ENCODE measurements around the gene ADPRM.
A peak's percentile ranks its signal among the peaks of the same experiment; 100 is the strongest.

Gene ADPRM

DNA sequence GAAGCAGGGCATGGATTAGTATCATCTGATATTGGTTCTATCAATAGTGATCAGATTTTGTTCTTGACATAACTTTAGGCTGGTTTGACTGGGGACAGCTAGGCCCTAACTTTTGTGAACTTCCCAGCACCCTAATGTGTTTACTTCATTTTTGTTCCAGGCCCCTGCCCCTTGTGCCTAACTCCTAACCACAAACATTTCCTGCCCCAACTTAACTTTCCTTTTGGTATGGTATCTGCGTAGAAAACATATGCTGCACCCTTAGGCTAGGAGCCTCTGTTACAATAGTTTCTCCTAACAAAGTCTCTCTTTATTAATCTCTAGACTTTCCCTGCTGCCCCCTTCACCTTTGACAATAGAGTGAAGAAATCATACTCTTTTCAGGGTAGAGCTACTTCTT is 2.5 kb downstream of the ADPRM start:
- H3K27me3 ChIP-seq (ENCODE audit: insufficient read depth, low read length, poor library complexity), result no peaks in the 10 kb centered on the region
- H3K4me2 ChIP-seq (ENCODE audit: insufficient read depth, low read length), result peak overlapping the region; percentile 74
- peak overlapping the region; percentile 43 for H2AFZ ChIP-seq (ENCODE audit: low read depth, low read length)
- peaks cover 18% of the 10 kb centered on the region for H3K36me3 ChIP-seq (ENCODE audit: insufficient read depth, low read length)
- H3K79me2 ChIP-seq (ENCODE audit: insufficient read depth, low read length), result peaks cover 97% of the 10 kb centered on the region
- DNase-seq (peak; percentile 54), ATAC-seq (ENCODE audit: insufficient read depth, low read depth) (peak; percentile 55)
- TF ChIP-seq EZH2 (IDR thresholded peaks at IDR 0.05; ENCODE audit: borderline replicate concordance, low read depth, low read length, severe bottlenecking) (no peak), CTCF (IDR thresholded peaks at IDR 0.05; ENCODE audit: borderline replicate concordance, extremely low read depth, low read length, poor library complexity, severe bottlenecking) (no peak)
- peak overlapping the region; percentile 92 for H3K9ac ChIP-seq (ENCODE audit: low read depth, low read length)
- H3K4me1 ChIP-seq (ENCODE audit: insufficient read depth, low read length), result peaks cover 62% of the 10 kb centered on the region
- no peaks in the 10 kb centered on the region; the same call in none of the 2 replicates for H4K20me1 ChIP-seq (ENCODE audit: insufficient read depth, low read length)
- no peaks in the 10 kb centered on the region for H3K9me3 ChIP-seq (ENCODE audit: insufficient read depth, low read length, severe bottlenecking)
- H3K4me3 ChIP-seq (ENCODE audit: low read depth in 1 of 2, low read length in 2 of 2), result peak overlapping the region in 1 of 2 experiments; percentile 43; a peak in 2 of 4 replicates
- H3K27ac ChIP-seq (ENCODE audit: low read length), result peak overlapping the region; percentile 85

GRCh38 chr17:10702574-10702973 is 5.2 kb downstream of the ADPRM start:
- no peaks in the 10 kb centered on the region for H3K27me3 ChIP-seq (ENCODE audit: insufficient read depth, low read length, poor library complexity)
- TF ChIP-seq CTCF (IDR thresholded peaks at IDR 0.05; ENCODE audit: borderline replicate concordance, extremely low read depth, low read length, poor library complexity, severe bottlenecking) (no peak), EZH2 (IDR thresholded peaks at IDR 0.05; ENCODE audit: borderline replicate concordance, low read depth, low read length, severe bottlenecking) (no peak)
- peaks cover 79% of the 10 kb centered on the region for H3K79me2 ChIP-seq (ENCODE audit: insufficient read depth, low read length)
- H3K4me1 ChIP-seq (ENCODE audit: insufficient read depth, low read length), result peaks cover 44% of the 10 kb centered on the region
- H3K9me3 ChIP-seq (ENCODE audit: insufficient read depth, low read length, severe bottlenecking), result no peaks in the 10 kb centered on the region
- peak overlapping the region; percentile 24; the same call in 1 of the 2 replicates for H3K27ac ChIP-seq (ENCODE audit: low read length)
- DNase-seq, result no peak
- no peak overlapping the region for H3K4me2 ChIP-seq (ENCODE audit: insufficient read depth, low read length)
- no peak overlapping the region for H3K4me3 ChIP-seq (ENCODE audit: low read depth in 1 of 2, low read length in 2 of 2)
- no peak overlapping the region for H2AFZ ChIP-seq (ENCODE audit: low read depth, low read length)
- H4K20me1 ChIP-seq (ENCODE audit: insufficient read depth, low read length), result no peaks in the 10 kb centered on the region; the same call in none of the 2 replicates
- no peak for ATAC-seq (ENCODE audit: insufficient read depth, low read depth)
- H3K9ac ChIP-seq (ENCODE audit: low read depth, low read length), result no peak overlapping the region
- peaks cover 35% of the 10 kb centered on the region for H3K36me3 ChIP-seq (ENCODE audit: insufficient read depth, low read length)

GRCh38 chr17:10705727-10706126 is 8.3 kb downstream of the ADPRM start:
- Histone ChIP-seq H3K4me1 (ENCODE audit: insufficient read depth, low read length) (peaks cover 19% of the 10 kb centered on the region), H3K4me2 (ENCODE audit: insufficient read depth, low read length) (no peak overlapping the region), H3K27ac (ENCODE audit: low read length) (no peak overlapping the region), H3K79me2 (ENCODE audit: insufficient read depth, low read length) (peaks cover 50% of the 10 kb centered on the region), H3K9ac (ENCODE audit: low read depth, low read length) (no peak overlapping the region), H3K36me3 (ENCODE audit: insufficient read depth, low read length) (peaks cover 62% of the 10 kb centered on the region), H3K4me3 (ENCODE audit: low read depth in 1 of 2, low read length in 2 of 2) (no peak overlapping the region), H3K27me3 (ENCODE audit: insufficient read depth, low read length, poor library complexity) (no peaks in the 10 kb centered on the region), H2AFZ (ENCODE audit: low read depth, low read length) (no peak overlapping the region), H3K9me3 (ENCODE audit: insufficient read depth, low read length, severe bottlenecking) (no peaks in the 10 kb centered on the region), H4K20me1 (ENCODE audit: insufficient read depth, low read length) (peaks cover 12% of the 10 kb centered on the region)
- no peak for TF ChIP-seq CTCF (IDR thresholded peaks at IDR 0.05; ENCODE audit: borderline replicate concordance, extremely low read depth, low read length, poor library complexity, severe bottlenecking)
- no peak for TF ChIP-seq EZH2 (IDR thresholded peaks at IDR 0.05; ENCODE audit: borderline replicate concordance, low read depth, low read length, severe bottlenecking)
- DNase-seq (no peak), ATAC-seq (ENCODE audit: insufficient read depth, low read depth) (no peak)
